ENCODE results near the gene KRT76. TPM values are rescaled to one million over a fixed set of nuclear protein-coding genes. Genes with fewer than 3 reads are reported as not detected.

Gene KRT76
- total RNA-seq, 1 donor from 2014 or later, result not detected

DNA sequence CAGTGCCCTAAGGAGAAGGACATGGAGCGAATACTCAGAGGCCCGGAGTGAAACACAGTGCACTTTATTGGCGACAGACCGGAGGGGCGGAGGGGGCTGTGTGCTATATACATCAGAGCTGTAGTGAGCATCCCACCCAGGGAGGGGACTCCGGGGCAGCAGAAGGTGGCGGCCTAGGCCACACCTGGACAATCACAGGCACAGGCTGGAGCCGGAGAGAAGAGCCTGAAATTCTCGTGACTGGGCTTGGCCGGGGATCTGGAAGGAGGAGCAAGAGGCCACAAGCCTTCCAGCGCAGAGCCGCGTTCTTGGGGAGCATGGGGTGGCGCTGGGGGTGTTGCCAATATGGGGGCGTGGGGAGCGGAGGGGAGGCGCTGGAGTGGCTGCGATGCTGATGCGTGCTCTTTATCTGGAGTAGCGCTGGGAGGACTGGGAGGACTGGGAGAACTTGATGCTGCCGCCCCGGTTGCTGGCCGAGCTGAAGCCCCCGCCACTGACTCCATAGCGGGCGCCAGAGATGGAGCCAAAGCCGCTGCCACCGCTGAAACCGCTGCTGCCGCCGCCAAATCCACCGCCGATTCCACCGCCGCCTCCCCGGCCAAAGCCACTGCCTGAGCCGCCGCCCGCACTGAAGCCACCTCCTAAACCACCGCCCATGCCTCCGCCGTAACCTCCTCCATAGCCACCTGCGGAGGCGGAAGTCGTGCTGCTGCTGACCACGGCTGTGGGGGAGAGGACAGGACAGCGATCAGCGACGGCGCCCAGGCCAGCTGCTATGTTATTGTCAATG lies 12.7 kb upstream of the KRT76 start:
- DNase-seq (ENCODE audit: low read depth), result no peak
- Histone ChIP-seq H3K36me3 (ENCODE audit: control insufficient read depth, insufficient read depth, low read length) (no peaks in the 10 kb centered on the region), H3K4me3 (ENCODE audit: low read depth, low read length) (no peak overlapping the region), H3K27me3 (ENCODE audit: control insufficient read depth, insufficient read depth, low read length) (peaks cover 8% of the 10 kb centered on the region)
- no peak for FAIRE-seq
- TF ChIP-seq, protein P1, sequence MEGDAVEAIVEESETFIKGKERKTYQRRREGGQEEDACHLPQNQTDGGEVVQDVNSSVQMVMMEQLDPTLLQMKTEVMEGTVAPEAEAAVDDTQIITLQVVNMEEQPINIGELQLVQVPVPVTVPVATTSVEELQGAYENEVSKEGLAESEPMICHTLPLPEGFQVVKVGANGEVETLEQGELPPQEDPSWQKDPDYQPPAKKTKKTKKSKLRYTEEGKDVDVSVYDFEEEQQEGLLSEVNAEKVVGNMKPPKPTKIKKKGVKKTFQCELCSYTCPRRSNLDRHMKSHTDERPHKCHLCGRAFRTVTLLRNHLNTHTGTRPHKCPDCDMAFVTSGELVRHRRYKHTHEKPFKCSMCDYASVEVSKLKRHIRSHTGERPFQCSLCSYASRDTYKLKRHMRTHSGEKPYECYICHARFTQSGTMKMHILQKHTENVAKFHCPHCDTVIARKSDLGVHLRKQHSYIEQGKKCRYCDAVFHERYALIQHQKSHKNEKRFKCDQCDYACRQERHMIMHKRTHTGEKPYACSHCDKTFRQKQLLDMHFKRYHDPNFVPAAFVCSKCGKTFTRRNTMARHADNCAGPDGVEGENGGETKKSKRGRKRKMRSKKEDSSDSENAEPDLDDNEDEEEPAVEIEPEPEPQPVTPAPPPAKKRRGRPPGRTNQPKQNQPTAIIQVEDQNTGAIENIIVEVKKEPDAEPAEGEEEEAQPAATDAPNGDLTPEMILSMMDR (IDR thresholded peaks at IDR 0.05; ENCODE audit: insufficient read depth, low read length, severe bottlenecking), result no peak

DNA sequence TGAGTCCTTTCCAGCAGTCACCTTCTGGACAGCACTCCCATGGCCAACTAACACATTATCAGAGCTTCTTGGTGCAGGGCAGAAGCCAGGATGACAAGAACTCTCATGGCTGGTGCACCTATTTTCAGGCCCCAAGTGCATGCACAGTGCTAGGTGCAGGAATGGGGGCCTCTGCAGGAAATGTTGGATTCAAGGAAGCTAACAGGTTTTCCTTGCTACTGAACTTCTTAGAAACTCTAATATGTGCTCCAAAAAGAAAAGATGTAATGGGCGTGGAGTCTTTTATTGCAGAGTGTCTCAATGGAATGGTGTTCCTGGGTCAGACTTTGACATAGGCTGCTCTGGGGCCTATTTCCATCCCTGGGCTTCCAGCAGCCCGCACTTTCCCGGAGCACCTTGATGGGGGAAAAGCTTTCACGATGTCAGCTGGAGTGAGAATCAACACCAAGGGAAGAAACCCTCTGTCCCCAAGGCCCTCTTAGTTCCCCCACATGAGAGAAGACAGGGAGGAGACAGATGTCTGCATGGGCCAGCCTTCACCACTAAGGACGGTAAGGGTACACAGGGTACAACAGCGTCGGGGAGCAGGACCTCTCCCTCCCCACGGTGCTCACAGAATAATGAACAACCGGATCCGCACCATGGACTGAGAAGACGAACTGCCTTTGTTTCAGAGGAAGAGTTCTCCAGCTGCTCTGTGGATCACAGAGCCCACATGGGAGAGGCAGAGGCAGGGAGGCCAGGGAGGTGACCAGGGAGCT lies 11.9 kb upstream of the KRT76 start:
- Histone ChIP-seq H3K36me3 (ENCODE audit: control insufficient read depth, insufficient read depth, low read length) (no peaks in the 10 kb centered on the region), H3K4me3 (ENCODE audit: low read depth, low read length) (no peak overlapping the region), H3K27me3 (ENCODE audit: control insufficient read depth, insufficient read depth, low read length) (peaks cover 8% of the 10 kb centered on the region)
- TF ChIP-seq, protein P1 (IDR thresholded peaks at IDR 0.05; ENCODE audit: insufficient read depth, low read length, severe bottlenecking), result no peak
- no peak for FAIRE-seq
- DNase-seq (ENCODE audit: low read depth), result no peak

DNA sequence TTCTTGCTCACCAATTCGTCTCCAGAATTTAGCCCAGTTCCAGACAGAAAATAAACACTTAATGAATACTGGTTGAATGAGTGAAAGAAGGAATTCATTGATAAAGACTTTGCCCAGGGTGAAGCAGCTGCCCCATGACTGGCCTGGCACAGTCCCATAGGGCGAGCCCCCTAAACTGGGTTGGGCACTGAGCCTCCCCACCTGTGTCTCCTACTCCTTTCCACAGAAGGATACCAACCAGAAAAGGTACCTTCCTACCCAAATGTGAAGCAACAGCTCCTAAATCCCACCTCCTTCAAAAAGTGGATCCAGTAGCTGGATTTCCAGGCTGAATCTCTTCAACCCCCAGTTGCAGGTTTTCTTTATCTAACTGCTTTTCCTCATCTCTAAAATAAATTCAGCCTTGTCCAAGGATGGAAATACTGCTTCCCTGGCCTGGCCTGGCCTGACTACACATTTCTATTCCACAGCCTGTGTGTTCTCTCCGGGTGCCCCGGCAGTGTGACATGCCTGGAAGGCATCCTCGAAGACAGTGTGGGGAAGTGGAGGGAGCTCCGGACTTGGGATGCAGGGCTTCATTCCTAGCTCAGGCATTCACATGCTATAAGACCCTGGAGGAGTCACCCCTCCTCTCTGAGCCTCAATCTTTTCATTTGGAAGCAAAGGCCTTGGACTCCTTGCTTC lies 11.2 kb upstream of the KRT76 start:
- FAIRE-seq (no peak), DNase-seq (ENCODE audit: low read depth) (no peak)
- TF ChIP-seq, protein P1 (IDR thresholded peaks at IDR 0.05; ENCODE audit: insufficient read depth, low read length, severe bottlenecking), result no peak
- no peak overlapping the region for H3K4me3 ChIP-seq (ENCODE audit: low read depth, low read length)
- peaks cover 8% of the 10 kb centered on the region for H3K27me3 ChIP-seq (ENCODE audit: control insufficient read depth, insufficient read depth, low read length)
- no peaks in the 10 kb centered on the region for H3K36me3 ChIP-seq (ENCODE audit: control insufficient read depth, insufficient read depth, low read length)

DNA sequence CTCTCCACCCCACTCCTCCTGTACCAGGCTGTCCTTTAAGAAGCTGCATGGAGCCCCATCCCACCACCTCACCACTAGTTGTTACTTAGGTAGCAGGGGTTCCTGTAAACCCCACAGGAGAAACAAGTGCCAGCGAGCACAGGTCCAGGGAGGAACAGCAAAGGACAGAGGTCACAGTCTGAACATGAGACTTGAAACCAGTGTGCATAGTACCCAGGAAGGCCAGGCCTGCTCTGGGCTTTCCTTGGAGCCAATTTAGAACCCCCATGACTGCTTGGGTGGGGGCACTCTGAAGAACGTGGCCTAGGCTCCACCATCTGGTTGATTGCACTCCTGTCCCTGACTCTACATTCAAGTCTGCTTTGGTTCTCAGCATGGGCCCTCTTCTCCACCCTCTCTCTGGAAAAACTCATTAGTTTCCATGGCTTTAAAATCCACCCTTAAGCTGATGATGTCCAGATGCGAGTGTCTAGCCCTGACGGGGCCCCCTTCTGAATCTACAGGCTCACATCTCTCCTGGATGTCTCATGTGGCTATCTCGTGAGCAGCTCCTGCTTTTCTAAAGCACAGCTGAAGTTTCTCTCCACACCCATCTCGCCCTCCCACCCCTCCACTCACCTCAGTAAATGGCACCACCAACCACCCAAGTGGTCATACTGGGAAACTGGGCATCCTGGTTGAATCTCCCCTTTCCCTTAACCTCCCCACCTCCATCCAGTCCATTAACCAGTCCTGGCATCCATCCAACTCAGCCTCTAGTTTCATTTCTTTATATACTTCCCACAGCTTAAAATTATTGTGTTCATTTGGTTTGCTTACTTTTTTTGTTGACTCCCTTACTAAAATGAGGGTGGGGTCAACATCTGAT lies 10.4 kb upstream of the KRT76 start:
- TF ChIP-seq, protein P1 (IDR thresholded peaks at IDR 0.05; ENCODE audit: insufficient read depth, low read length, severe bottlenecking), result no peak
- Histone ChIP-seq H3K27me3 (ENCODE audit: control insufficient read depth, insufficient read depth, low read length) (peaks cover 6% of the 10 kb centered on the region), H3K36me3 (ENCODE audit: control insufficient read depth, insufficient read depth, low read length) (no peaks in the 10 kb centered on the region), H3K4me3 (ENCODE audit: low read depth, low read length) (no peak overlapping the region)
- FAIRE-seq (no peak), DNase-seq (ENCODE audit: low read depth) (no peak)

DNA sequence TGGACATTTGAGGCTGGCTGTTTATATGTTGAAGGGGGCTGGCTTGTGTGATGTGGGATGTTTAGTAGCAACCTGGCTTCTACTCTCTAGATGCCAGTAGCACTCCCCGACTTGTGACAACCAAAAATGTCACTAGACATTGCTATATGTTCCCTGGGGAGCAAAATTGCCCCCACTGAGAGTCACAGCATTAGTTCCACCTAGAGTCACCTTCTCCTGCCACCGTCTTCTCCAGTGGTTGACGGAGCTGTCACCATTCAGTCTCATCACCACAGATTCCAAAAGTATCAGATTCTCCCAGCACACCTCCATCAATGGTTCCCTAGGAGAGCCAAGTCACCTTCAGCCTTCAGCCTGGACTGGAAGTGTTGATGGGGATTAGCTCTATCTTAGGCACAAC lies 7.8 kb upstream of the KRT76 start:
- DNase-seq (ENCODE audit: low read depth), result no peak
- peaks cover 14% of the 10 kb centered on the region for H3K27me3 ChIP-seq (ENCODE audit: control insufficient read depth, insufficient read depth, low read length)

More for the DNA sequence above, 7.8 kb upstream of the KRT76 start:
- Histone ChIP-seq H3K36me3 (ENCODE audit: control insufficient read depth, insufficient read depth, low read length) (no peaks in the 10 kb centered on the region), H3K4me3 (ENCODE audit: low read depth, low read length) (no peak overlapping the region)
- TF ChIP-seq, protein P1 (IDR thresholded peaks at IDR 0.05; ENCODE audit: insufficient read depth, low read length, severe bottlenecking), result no peak
- FAIRE-seq, result no peak

All from bronchial epithelial cell (primary cell).